Measurements from ENCODE around the gene HMBS.

Gene HMBS

GRCh38 chr11:119081682-119082260 lies 2.9 kb upstream of the HMBS start:
- Mint-ChIP-seq H3K27me3 (no peaks in the 10 kb centered on the region), H3K4me1 (peaks cover 16% of the 10 kb centered on the region), H3K27ac (ENCODE audit: low read depth) (peak overlapping the region; percentile 8), H3K4me3 (no peak overlapping the region), H3K9me3 (no peaks in the 10 kb centered on the region), H3K36me3 (ENCODE audit: insufficient read depth) (peaks cover 41% of the 10 kb centered on the region)
- DNase-seq (ENCODE audit: low spot score in 2 of 2) (no peak), ATAC-seq (replicated peaks; ENCODE audit: extremely low read depth, poor library complexity, severe bottlenecking) (no peak)

GRCh38 chr11:119085437-119085847 lies 761 bp downstream of the HMBS start:
- DNase-seq (ENCODE audit: low spot score in 2 of 2) (no peak), ATAC-seq (replicated peaks; ENCODE audit: extremely low read depth, poor library complexity, severe bottlenecking) (peak; percentile 16)
- Mint-ChIP-seq H3K27ac (ENCODE audit: low read depth) (peak overlapping the region; percentile 86), H3K4me3 (peak overlapping the region; percentile 86), H3K9me3 (no peaks in the 10 kb centered on the region), H3K4me1 (peaks cover 16% of the 10 kb centered on the region), H3K27me3 (no peaks in the 10 kb centered on the region), H3K36me3 (ENCODE audit: insufficient read depth) (peaks cover 17% of the 10 kb centered on the region)

- no peak overlapping the region for H3K4me3 Mint-ChIP-seq
- no peak for DNase-seq (ENCODE audit: low spot score in 2 of 2)
These were observed 2.4 kb downstream of the HMBS start for GRCh38 chr11:119087123-119087522.

GRCh38 chr11:119087747-119088241 lies 3.1 kb downstream of the HMBS start:
- H3K36me3 Mint-ChIP-seq (ENCODE audit: insufficient read depth), result peaks cover 13% of the 10 kb centered on the region
- no peaks in the 10 kb centered on the region for H3K27me3 Mint-ChIP-seq
- H3K27ac Mint-ChIP-seq (ENCODE audit: low read depth), result peak overlapping the region; percentile 13
- peaks cover 24% of the 10 kb centered on the region for H3K4me1 Mint-ChIP-seq
- ATAC-seq (replicated peaks; ENCODE audit: extremely low read depth, poor library complexity, severe bottlenecking), result no peak
- no peak for DNase-seq (ENCODE audit: low spot score in 2 of 2)
- H3K9me3 Mint-ChIP-seq, result no peaks in the 10 kb centered on the region
- no peak overlapping the region for H3K4me3 Mint-ChIP-seq

More at GRCh38 chr11:119087123-119087522, 2.4 kb downstream of the HMBS start:
- no peak for ATAC-seq (replicated peaks; ENCODE audit: extremely low read depth, poor library complexity, severe bottlenecking)
- no peak overlapping the region for H3K27ac Mint-ChIP-seq (ENCODE audit: low read depth)
- no peaks in the 10 kb centered on the region for H3K9me3 Mint-ChIP-seq
- H3K27me3 Mint-ChIP-seq, result no peaks in the 10 kb centered on the region
- H3K4me1 Mint-ChIP-seq, result peaks cover 17% of the 10 kb centered on the region
- H3K36me3 Mint-ChIP-seq (ENCODE audit: insufficient read depth), result peaks cover 13% of the 10 kb centered on the region

- DNase-seq (ENCODE audit: low spot score in 2 of 2), result no peak
- H3K36me3 Mint-ChIP-seq (ENCODE audit: insufficient read depth), result peaks cover 13% of the 10 kb centered on the region
- ATAC-seq (replicated peaks; ENCODE audit: extremely low read depth, poor library complexity, severe bottlenecking), result no peak
- H3K9me3 Mint-ChIP-seq, result no peaks in the 10 kb centered on the region
- H3K27ac Mint-ChIP-seq (ENCODE audit: low read depth), result no peak overlapping the region
- H3K27me3 Mint-ChIP-seq, result no peaks in the 10 kb centered on the region
- no peak overlapping the region for H3K4me3 Mint-ChIP-seq
- H3K4me1 Mint-ChIP-seq, result peaks cover 29% of the 10 kb centered on the region
These were observed 3.7 kb downstream of the HMBS start for GRCh38 chr11:119088406-119088805.

GRCh38 chr11:119089319-119089718 lies 4.6 kb downstream of the HMBS start:
- no peaks in the 10 kb centered on the region for H3K27me3 Mint-ChIP-seq
- H3K4me3 Mint-ChIP-seq, result no peak overlapping the region
- no peaks in the 10 kb centered on the region for H3K9me3 Mint-ChIP-seq
- peaks cover 16% of the 10 kb centered on the region for H3K36me3 Mint-ChIP-seq (ENCODE audit: insufficient read depth)
- no peak for DNase-seq (ENCODE audit: low spot score in 2 of 2)
- peaks cover 34% of the 10 kb centered on the region for H3K4me1 Mint-ChIP-seq
- no peak for ATAC-seq (replicated peaks; ENCODE audit: extremely low read depth, poor library complexity, severe bottlenecking)
- H3K27ac Mint-ChIP-seq (ENCODE audit: low read depth), result no peak overlapping the region

GRCh38 chr11:119091178-119091577 lies 6.5 kb downstream of the HMBS start:
- DNase-seq (ENCODE audit: low spot score in 2 of 2), result no peak
- Mint-ChIP-seq H3K4me3 (no peak overlapping the region), H3K27me3 (no peaks in the 10 kb centered on the region), H3K4me1 (peaks cover 32% of the 10 kb centered on the region), H3K9me3 (no peaks in the 10 kb centered on the region), H3K36me3 (ENCODE audit: insufficient read depth) (peaks cover 23% of the 10 kb centered on the region), H3K27ac (ENCODE audit: low read depth) (no peak overlapping the region)
- no peak for ATAC-seq (replicated peaks; ENCODE audit: extremely low read depth, poor library complexity, severe bottlenecking)

- Mint-ChIP-seq H3K36me3 (ENCODE audit: insufficient read depth) (peaks cover 26% of the 10 kb centered on the region), H3K27ac (ENCODE audit: low read depth) (no peak overlapping the region), H3K4me3 (peak overlapping the region; percentile 93), H3K9me3 (no peaks in the 10 kb centered on the region), H3K4me1 (peaks cover 37% of the 10 kb centered on the region), H3K27me3 (no peaks in the 10 kb centered on the region)
- DNase-seq (ENCODE audit: low spot score in 2 of 2) (no peak), ATAC-seq (replicated peaks; ENCODE audit: extremely low read depth, poor library complexity, severe bottlenecking) (no peak)
These were observed 7.5 kb downstream of the HMBS start for GRCh38 chr11:119091966-119092879.

GRCh38 chr11:119092880-119093842 lies 8.5 kb downstream of the HMBS start:
- Mint-ChIP-seq H3K4me1 (peaks cover 37% of the 10 kb centered on the region), H3K4me3 (peak overlapping the region; percentile 93), H3K27me3 (no peaks in the 10 kb centered on the region), H3K9me3 (no peaks in the 10 kb centered on the region), H3K36me3 (ENCODE audit: insufficient read depth) (peaks cover 28% of the 10 kb centered on the region), H3K27ac (ENCODE audit: low read depth) (peak overlapping the region; percentile 96)
- ATAC-seq (replicated peaks; ENCODE audit: extremely low read depth, poor library complexity, severe bottlenecking) (no peak), DNase-seq (ENCODE audit: low spot score in 2 of 2) (no peak)

GRCh38 chr11:119093942-119094815 lies 9.5 kb downstream of the HMBS start:
- ATAC-seq (replicated peaks; ENCODE audit: extremely low read depth, poor library complexity, severe bottlenecking), result peak; percentile 3
- H3K27me3 Mint-ChIP-seq, result no peaks in the 10 kb centered on the region
- peaks cover 31% of the 10 kb centered on the region for H3K36me3 Mint-ChIP-seq (ENCODE audit: insufficient read depth)
- peak overlapping the region; percentile 96 for H3K27ac Mint-ChIP-seq (ENCODE audit: low read depth)
- H3K4me3 Mint-ChIP-seq, result peak overlapping the region; percentile 93
- DNase-seq (ENCODE audit: low spot score in 2 of 2), result no peak
- no peaks in the 10 kb centered on the region for H3K9me3 Mint-ChIP-seq
- peaks cover 43% of the 10 kb centered on the region for H3K4me1 Mint-ChIP-seq

GRCh38 chr11:119094816-119095065 lies 10.1 kb downstream of the HMBS start:
- Mint-ChIP-seq H3K36me3 (ENCODE audit: insufficient read depth) (peaks cover 29% of the 10 kb centered on the region), H3K27me3 (no peaks in the 10 kb centered on the region), H3K4me3 (peak overlapping the region; percentile 93), H3K4me1 (peaks cover 43% of the 10 kb centered on the region), H3K27ac (ENCODE audit: low read depth) (peak overlapping the region; percentile 96), H3K9me3 (no peaks in the 10 kb centered on the region)
- no peak for DNase-seq (ENCODE audit: low spot score in 2 of 2)
- peak; percentile 25 for ATAC-seq (replicated peaks; ENCODE audit: extremely low read depth, poor library complexity, severe bottlenecking)
